Inflammatory macrophage (primary cell): Measurements from ENCODE around the gene STAT3.
"Not testable (repeated sequence)": the region's sequence is repeated elsewhere in the genome, so short reads cannot be mapped to it uniquely, and the experiment has no call there.

ENCODE experiments used
- DNase-seq, 2 donors: peaks; one replicate each; pipeline ENCODE4 v3.0.0-alpha.2; 2020 to 2022

Gene STAT3

DNA sequence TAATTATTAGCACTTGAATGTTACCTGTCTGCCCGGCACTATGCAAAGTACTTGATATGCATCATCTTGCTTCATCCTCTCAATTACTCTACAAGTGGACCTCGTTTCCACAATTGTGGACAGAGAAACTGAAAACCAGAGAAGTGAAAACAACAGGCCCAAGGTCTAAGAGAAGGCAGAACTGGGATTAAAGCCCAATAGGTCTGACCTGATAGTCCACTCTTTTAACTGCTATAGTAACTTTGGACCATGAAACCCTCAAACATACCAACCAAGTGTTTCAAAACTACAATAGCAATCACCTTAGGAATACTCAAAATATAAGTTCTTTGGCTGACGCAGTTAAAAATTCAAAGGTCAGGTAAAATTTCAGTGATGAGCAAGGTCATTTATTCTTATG lies 7.3 kb downstream of the STAT3 start:
- DNase-seq: no peak

DNA sequence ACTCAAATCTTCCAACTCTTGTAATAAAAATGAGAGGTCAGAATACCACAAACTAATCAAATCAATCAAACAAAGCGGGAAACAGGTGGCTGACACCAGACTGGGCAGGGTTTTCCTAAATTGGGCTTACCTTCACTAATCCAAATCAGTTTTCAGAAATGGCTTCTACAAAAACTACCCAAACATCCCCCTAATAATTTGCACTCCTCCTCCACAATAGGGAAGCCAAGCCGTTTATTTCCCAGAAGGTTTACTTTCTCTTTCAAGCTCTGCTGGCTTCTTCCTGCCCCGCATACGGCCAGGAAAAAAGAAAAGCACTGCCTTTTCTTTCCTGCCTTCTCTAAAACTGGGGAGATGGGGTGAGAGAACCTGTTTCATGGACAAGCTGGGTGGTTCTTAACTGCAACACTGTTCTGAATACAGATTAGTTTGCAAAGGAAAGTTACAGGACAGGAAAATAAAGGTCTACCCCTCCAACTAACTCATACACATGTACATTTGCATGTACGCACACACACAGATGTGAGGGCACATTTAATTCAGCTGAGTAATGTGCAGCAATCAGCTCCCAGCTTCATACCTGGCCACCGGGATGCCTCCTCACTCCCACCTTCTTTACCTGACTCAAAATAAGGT lies 9.2 kb downstream of the STAT3 start:
- DNase-seq: peak; percentile 33 to 40

DNA sequence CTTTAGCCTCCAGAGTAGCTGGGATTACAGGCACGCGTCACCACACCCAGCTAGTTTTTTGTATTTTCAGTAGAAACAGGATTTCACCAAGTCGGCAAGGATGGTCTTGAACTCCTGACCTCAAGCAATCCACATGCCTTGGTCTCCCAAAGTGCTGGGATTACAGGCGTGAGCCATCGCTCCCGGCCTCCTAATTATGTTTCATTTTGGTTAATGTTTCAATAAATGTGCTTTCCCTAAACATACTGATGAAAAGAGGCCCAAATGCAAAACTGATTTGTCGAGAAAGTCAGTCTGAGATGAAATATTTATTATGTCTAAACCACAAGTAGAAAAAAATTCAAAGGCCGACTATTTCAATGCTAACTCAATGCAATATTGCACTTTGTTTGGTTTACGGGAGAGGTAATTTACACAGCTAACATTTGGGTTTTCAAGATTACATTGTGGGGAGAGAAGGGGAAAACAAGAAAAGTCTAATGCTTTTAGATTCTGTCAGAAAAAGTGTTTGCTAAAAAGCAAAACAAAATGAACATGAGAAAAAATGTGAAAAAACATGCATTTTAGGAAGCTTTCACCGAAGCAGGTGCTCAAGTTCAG lies 9.8 kb downstream of the STAT3 start:
- no peak for DNase-seq

- DNase-seq: no peak
These were observed 14.3 kb downstream of the STAT3 start for GRCh38 chr17:42373896-42374295.

DNA sequence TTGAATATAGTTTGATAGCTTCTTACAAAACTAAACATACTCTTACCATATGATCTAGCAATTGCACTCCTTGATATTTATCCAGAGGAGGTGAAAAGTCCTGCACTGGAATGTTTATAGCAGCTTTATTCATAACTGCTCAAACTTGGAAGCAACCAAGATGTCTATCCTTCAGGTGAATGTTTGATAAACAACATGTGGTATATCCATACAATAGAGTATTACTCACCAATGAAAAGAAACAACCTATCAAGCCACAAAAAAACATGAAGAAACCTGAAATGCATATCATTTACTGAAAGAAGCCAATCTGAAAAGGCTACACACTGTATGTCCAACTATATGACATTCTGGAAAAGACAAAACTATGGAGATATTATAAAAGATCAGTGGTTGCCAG lies 16.1 kb downstream of the STAT3 start:
- no peak for DNase-seq

GRCh38 chr17:42368797-42369561 lies 19.3 kb downstream of the STAT3 start:
- DNase-seq: peak in 1 of 2 donors; percentile 14

GRCh38 chr17:42368310-42368709 lies 19.9 kb downstream of the STAT3 start:
- DNase-seq: not testable (repeated sequence)

DNA sequence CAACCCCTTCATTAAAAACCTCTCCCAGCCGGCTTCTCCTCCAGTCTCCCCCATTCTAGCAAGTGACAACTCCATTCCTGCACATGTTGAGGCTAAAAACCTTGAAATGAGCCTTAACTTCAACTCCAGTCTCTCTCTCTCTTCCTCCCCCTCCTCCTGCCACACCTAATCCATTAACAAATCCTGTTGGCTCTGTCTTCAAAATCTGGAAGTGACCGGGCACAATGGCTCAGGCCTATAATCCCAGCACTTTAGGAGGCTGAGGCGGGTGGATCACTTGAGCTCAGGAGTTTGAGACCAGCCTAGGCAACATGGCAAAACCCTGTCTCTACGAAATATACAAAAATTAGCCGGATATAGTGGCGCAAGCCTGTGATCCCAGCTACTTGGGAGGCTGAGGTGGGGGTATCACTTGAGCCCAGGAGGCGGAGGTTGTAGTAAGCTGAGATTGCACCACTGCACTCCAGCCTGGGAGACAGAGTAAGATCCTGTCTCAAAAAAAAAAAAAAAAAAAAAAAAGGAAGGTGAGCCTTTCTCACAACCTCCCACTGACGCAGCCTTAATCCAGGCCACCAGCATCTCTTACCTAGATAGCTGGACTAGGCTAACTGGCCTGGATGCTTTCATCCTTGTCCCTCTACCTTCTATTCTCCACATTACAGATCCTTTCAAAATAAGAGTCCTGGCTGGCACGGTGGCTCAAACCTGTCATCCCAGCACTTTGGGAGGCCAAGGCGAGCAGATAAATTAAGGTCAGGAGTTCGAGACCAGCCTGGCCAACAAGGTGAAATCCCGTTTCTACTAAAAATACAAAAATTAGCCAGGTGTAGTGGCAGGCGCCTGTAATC lies 21.8 kb downstream of the STAT3 start:
- DNase-seq: peak in 1 of 2 donors; percentile 26

- DNase-seq: no peak
These were observed 23.1 kb downstream of the STAT3 start for GRCh38 chr17:42365136-42365535.

GRCh38 chr17:42363767-42364585 lies 24.3 kb downstream of the STAT3 start:
- DNase-seq: no peak

DNA sequence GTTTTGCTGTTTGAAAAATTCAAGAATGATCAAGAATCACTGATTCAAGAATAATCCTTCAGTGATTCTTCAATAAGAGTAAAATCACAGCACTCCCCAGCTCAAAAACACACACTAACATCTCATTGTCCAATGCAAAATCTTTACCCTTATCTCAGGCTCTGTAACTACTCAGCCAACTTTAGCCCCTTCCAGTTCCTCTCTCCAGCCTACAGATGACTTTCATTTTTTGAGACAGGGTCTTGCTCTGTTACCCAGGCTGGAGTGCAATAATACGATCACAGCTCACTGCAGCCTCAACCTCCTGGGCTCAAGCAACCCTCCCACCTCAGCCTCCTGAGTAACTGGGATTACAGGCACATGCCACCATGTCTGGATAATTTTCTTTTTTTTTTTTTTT lies 25.0 kb downstream of the STAT3 start:
- no peak for DNase-seq

GRCh38 chr17:42362245-42362961 lies 25.8 kb downstream of the STAT3 start:
- DNase-seq: no peak

- DNase-seq: no peak
These were observed 26.5 kb downstream of the STAT3 start for GRCh38 chr17:42361781-42362186.

GRCh38 chr17:42360388-42360787 lies 27.9 kb downstream of the STAT3 start:
- DNase-seq: not testable (repeated sequence)

DNA sequence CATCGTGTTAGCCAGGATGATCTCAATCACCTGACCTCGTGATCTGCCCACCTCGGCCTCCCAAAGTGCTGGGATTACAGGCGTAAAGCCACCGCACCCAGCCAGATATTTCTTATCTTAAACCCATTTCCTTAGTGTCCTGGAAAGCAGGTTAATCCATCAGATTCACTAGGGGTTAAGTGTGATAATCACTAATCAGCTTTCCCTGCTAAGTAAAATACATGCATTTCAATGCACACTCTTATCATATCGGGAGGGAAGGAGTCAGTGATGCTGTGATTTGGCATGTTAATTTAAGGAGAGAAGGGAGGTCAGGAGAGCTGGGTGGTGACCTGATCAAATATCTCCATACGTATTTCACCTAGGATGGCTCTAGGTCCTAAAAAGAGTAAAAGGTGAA lies 29.1 kb downstream of the STAT3 start:
- no peak for DNase-seq

GRCh38 chr17:42358434-42358833 lies 29.8 kb downstream of the STAT3 start:
- DNase-seq: peak; percentile 3 to 15

DNA sequence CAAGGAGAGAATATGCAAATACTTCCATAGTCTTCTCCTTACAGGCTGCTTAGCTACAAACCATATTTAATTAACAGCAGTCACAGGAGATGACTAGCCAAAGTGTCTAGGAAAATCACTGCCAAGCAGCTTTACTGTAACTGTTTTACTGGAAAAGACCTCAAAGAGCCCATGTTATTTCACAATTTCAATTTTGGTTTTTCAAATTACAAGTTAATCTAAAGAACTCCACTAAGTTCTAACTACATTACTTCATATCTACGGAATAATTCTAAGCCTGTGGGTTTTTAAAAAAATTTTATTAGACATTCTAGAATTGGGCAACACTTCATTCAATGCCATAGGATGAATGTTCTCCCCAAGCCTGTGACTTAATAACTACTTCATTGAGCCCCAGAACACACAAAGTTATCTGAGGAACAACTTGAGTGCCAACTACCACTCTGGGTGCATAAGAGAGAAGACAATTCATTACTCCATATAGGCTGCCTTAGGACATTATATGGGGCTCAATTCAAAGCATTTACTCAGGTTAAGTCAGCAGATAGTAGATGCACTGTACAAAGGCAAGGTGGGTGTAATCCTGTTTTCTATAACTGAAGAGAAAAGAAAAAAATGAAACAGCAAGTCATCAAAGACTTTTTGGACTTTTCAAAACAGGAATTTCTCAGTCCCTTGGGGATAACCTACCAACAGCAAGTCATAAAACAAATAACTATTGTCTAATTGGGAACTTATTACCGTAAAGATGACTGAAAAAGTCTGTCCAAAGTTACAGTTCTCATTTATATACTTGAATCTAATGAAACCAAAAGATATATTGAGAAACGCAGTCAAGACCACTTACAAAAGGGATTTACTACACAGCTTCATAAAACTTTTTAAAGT lies 33.0 kb downstream of the STAT3 start:
- peak in 1 of 2 donors; percentile 5 for DNase-seq

GRCh38 chr17:42348104-42348503 lies 40.1 kb downstream of the STAT3 start:
- DNase-seq: no peak

DNA sequence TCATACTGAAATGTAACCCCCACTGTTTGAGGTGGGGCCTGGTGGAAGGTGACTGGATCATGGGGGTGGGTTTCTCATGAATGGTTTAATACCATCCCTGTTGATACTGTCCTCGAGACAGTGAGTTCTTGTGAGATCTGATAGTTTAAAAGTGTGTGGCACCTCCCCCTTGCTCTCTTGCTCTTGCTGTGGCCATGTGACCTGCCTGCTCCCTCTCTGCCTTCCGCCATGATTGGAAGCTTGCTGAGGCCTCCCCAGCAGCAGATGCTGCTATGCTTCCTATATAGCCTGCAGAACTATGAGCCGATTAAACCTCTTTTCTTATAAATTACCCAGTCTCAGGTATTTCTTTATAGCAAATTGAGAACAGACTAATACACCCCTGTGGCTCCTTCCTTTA lies 40.6 kb downstream of the STAT3 start:
- DNase-seq: no peak

DNA sequence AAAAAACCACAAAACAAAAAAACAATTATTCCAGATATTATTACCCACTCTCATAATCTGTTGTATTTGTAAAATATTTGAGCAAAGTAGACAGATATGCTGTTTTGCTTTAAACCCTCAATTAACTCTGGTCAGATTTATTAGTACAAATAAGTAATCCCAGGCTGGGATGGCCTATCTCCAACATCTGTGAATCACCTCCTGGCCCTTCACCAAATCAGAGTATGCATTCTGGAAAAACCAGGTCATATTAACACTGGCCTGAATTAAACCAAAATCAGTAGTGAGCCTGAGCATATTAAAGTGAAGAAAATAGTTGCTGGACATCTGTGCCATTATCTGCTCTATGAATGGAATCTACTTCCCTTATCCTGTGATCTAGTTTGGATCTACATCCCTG lies 41.0 kb downstream of the STAT3 start:
- DNase-seq: no peak
